Subcutaneous adipose tissue (tissue), 4 donors: ENCODE data around the gene TEX9. TPM values are rescaled to one million over a fixed set of nuclear protein-coding genes. Genes with fewer than 3 reads are reported as not detected.

Experiments
- CTCF ChIP-seq: fragments of 450-650 bp; IDR thresholded peaks from one replicate; pipeline ENCODE4 v1.5.1; 2016; ENCODE audit warnings: low read depth, mild to moderate bottlenecking, control low read depth, antibody characterized with exemption, moderate library complexity
- total RNA-seq, 4 donors: library from RNA; depleted of rRNA; stranded (reverse); fragments of >200 nt; gene quantifications; one replicate each; pipeline ENCODE4 v1.1.0, GENCODE V29; 2016

The TEX9 gene
- total RNA-seq, 4 donors from 2014 or later, result 0.82 to 4.6 (median 1.6) TPM

- no peak for TF ChIP-seq CTCF
These were observed 15.7 kb upstream of the TEX9 start for GRCh38 chr15:56349554-56349953.

GRCh38 chr15:56351353-56351752 is 13.9 kb upstream of the TEX9 start:
- TF ChIP-seq CTCF, result no peak

- TF ChIP-seq CTCF, result no peak
These were observed 13.2 kb upstream of the TEX9 start for GRCh38 chr15:56351957-56352506.

GRCh38 chr15:56353119-56353518 is 12.1 kb upstream of the TEX9 start:
- no peak for TF ChIP-seq CTCF

- no peak for TF ChIP-seq CTCF
These were observed 11.5 kb upstream of the TEX9 start for GRCh38 chr15:56353740-56354139.

- no peak for TF ChIP-seq CTCF
These were observed 8.6 kb upstream of the TEX9 start for GRCh38 chr15:56356616-56357015.

GRCh38 chr15:56358604-56359003 is 6.6 kb upstream of the TEX9 start:
- TF ChIP-seq CTCF, result no peak

- TF ChIP-seq CTCF, result no peak
These were observed 3.2 kb upstream of the TEX9 start for GRCh38 chr15:56361987-56362386.
